GM23338 (cell line): ENCODE data around the gene PDGFC. TPM values are rescaled to one million over a fixed set of nuclear protein-coding genes. Genes with fewer than 3 reads are reported as not detected.

Source experiments
- ATAC-seq: fragments of 200-7000 bp; cut with Tn5 transposase; 3 replicates; pipeline ENCODE4 v1.9.1; 2020
- DNase-seq: peaks from one replicate; pipeline ENCODE4 v3.0.0-alpha.2; 2015; ENCODE audit warnings: low spot score
- H2AFZ ChIP-seq: fragments of 200-600 bp; sonication (generic); 2 replicates; pipeline ENCODE4 v1.8.0; 2016; ENCODE audit warnings: antibody characterized with exemption, mild to moderate bottlenecking, moderate library complexity
- H3F3A ChIP-seq: fragments of 200-600 bp; sonication (generic); replicated peaks from 2 replicates; pipeline ENCODE4 v1.8.0; 2017; ENCODE audit warnings: antibody characterized with exemption, mixed run types, low read depth
- H3K27ac ChIP-seq: fragments of 200-600 bp; sonication (generic); 2 replicates; pipeline ENCODE4 v1.6.1; 2016; ENCODE audit warnings: low read depth
- H3K27me3 ChIP-seq: fragments of 200-600 bp; sonication (generic); 2 replicates; pipeline ENCODE4 v1.8.0; 2016; ENCODE audit warnings: mild to moderate bottlenecking, mixed run types, moderate library complexity; ENCODE audit not compliant: insufficient read depth
- H3K36me3 ChIP-seq: fragments of 200-600 bp; sonication (generic); 2 replicates; pipeline ENCODE4 v1.8.0; 2016; ENCODE audit warnings: mild to moderate bottlenecking; ENCODE audit not compliant: insufficient read depth
- H3K4me1 ChIP-seq: fragments of 200-600 bp; sonication (generic); 2 replicates; pipeline ENCODE4 v1.8.0; 2016; ENCODE audit warnings: mild to moderate bottlenecking, moderate library complexity; ENCODE audit not compliant: insufficient read depth
- H3K4me2 ChIP-seq: fragments of 200-600 bp; sonication (generic); 2 replicates; pipeline ENCODE4 v1.7.1; 2017; ENCODE audit warnings: mixed run types
- H3K4me3 ChIP-seq: fragments of 200-600 bp; sonication (generic); 2 replicates; pipeline ENCODE4 v1.6.1; 2016; ENCODE audit warnings: mixed run types
- H3K79me2 ChIP-seq: fragments of 200-600 bp; sonication (generic); replicated peaks from 2 replicates; pipeline ENCODE4 v1.8.0; 2017; ENCODE audit warnings: mild to moderate bottlenecking; ENCODE audit not compliant: insufficient read depth
- H3K9me2 ChIP-seq: fragments of 200-600 bp; sonication (generic); 2 replicates; pipeline ENCODE4 v1.8.0; 2017; ENCODE audit not compliant: insufficient read depth
- H4K20me1 ChIP-seq: fragments of 200-600 bp; sonication (generic); replicated peaks from 2 replicates; pipeline ENCODE4 v1.8.0; 2017; ENCODE audit warnings: mild to moderate bottlenecking; ENCODE audit not compliant: insufficient read depth
- H3K27ac Mint-ChIP-seq: 2 replicates; pipeline ENCODE4 v1.8.0; 2020; ENCODE audit warnings: inconsistent platforms, mild to moderate bottlenecking, moderate library complexity, mixed read lengths
- H3K27me3 Mint-ChIP-seq: 3 replicates; pipeline ENCODE4 v1.8.0; 2022; ENCODE audit warnings: low read depth, mild to moderate bottlenecking, moderate library complexity, mixed read lengths, inconsistent platforms; ENCODE audit not compliant: insufficient read depth, poor library complexity
- H3K36me3 Mint-ChIP-seq: 3 replicates; pipeline ENCODE4 v1.8.0; 2021; ENCODE audit warnings: low read depth, mild to moderate bottlenecking, inconsistent platforms, moderate library complexity, mixed read lengths
- H3K4me1 Mint-ChIP-seq: 3 replicates; pipeline ENCODE4 v1.8.0; 2020; ENCODE audit warnings: mild to moderate bottlenecking, inconsistent platforms, mixed read lengths
- H3K4me3 Mint-ChIP-seq: 3 replicates; pipeline ENCODE4 v1.8.0; 2021; ENCODE audit warnings: moderate library complexity, mild to moderate bottlenecking, inconsistent platforms, mixed read lengths
- H3K9me3 Mint-ChIP-seq: 3 replicates; pipeline ENCODE4 v1.8.0; 2020; ENCODE audit warnings: moderate library complexity, mild to moderate bottlenecking, inconsistent platforms, mixed read lengths
- CREB1 ChIP-seq: fragments of 250-450 bp; sonication (Bioruptor Pico); IDR thresholded peaks from 2 replicates; pipeline ENCODE4 v1.5.0; 2020; ENCODE audit warnings: low read depth, mild to moderate bottlenecking, moderate library complexity
- CTCF ChIP-seq, 2 experiments: fragments of 200-600 bp in 1 of 2; sonication (generic) in 1 of 2; conservative IDR thresholded peaks; 2 replicates each; pipeline versions ENCODE4 v1.5.1 to v1.6.1; 2016 to 2017; ENCODE audit warnings: antibody characterized with exemption in 2 of 2, low read depth in 2 of 2, mild to moderate bottlenecking in 2 of 2, moderate library complexity in 1 of 2
- ETS1 ChIP-seq: IDR thresholded peaks from 2 replicates; pipeline ENCODE4 v1.6.1; 2016; ENCODE audit warnings: antibody characterized with exemption
- EZH2 ChIP-seq: fragments of 200-600 bp; sonication (generic); IDR thresholded peaks from one replicate; pipeline ENCODE4 v1.8.0; 2017; ENCODE audit warnings: antibody characterized with exemption, mild to moderate bottlenecking, low read depth; ENCODE audit not compliant: unreplicated experiment
- EZH2phosphoT487 ChIP-seq: fragments of 200-600 bp; sonication (generic); IDR thresholded peaks from one replicate; pipeline ENCODE4 v1.8.1; 2018; ENCODE audit warnings: antibody characterized with exemption; ENCODE audit not compliant: unreplicated experiment
- JUNB ChIP-seq: IDR thresholded peaks from one replicate; pipeline ENCODE4 v1.6.1; 2016; ENCODE audit warnings: antibody characterized with exemption; ENCODE audit not compliant: unreplicated experiment
- NANOG ChIP-seq: IDR thresholded peaks from 2 replicates; pipeline ENCODE4 v1.6.1; 2016; ENCODE audit warnings: antibody characterized with exemption, borderline replicate concordance
- POLR2AphosphoS5 ChIP-seq: IDR thresholded peaks from 2 replicates; pipeline ENCODE4 v1.6.1; 2016; ENCODE audit warnings: antibody characterized with exemption, low read depth
- REST ChIP-seq: IDR thresholded peaks from one replicate; pipeline ENCODE4 v1.6.1; 2018; ENCODE audit warnings: antibody characterized with exemption; ENCODE audit not compliant: unreplicated experiment
- STAT1 ChIP-seq: IDR thresholded peaks from one replicate; pipeline ENCODE4 v1.6.1; 2016; ENCODE audit warnings: antibody characterized with exemption; ENCODE audit not compliant: unreplicated experiment
- ZNF114 ChIP-seq: fragments of 250-450 bp; sonication (Bioruptor Pico); IDR thresholded peaks from 2 replicates; pipeline ENCODE4 v1.5.0; 2020; ENCODE audit warnings: mild to moderate bottlenecking, moderate library complexity
- ZNF331 ChIP-seq: fragments of 250-450 bp; sonication (Bioruptor Pico); IDR thresholded peaks from 2 replicates; pipeline ENCODE4 v1.5.0; 2020; ENCODE audit warnings: low read depth, mild to moderate bottlenecking, moderate library complexity
- ZNF462 ChIP-seq: fragments of 250-450 bp; sonication (Bioruptor Pico); IDR thresholded peaks from 2 replicates; pipeline ENCODE4 v1.5.0; 2020; ENCODE audit warnings: mild to moderate bottlenecking, moderate library complexity
- polyA plus RNA-seq: library from polyadenylated mRNA; unstranded; fragments of >200 nt; fragmentation: Nextera tagmentation; extraction: Ambion mirVana; gene quantifications from 2 replicates; pipeline ENCODE4 v1.2.1, GENCODE V29; 2016
- total RNA-seq: library from RNA; depleted of rRNA; stranded (reverse); fragments of >200 nt; shearing (Covaris generic); gene quantifications from 2 replicates; pipeline ENCODE4 v1.2.3, GENCODE V29; 2014

The PDGFC gene
- total and polyA plus RNA-seq, 2 experiments from 2014 or later: 1.3 to 3.4 TPM

- H3K27ac ChIP-seq: no peak overlapping the region
- Mint-ChIP-seq H3K9me3 (no peaks in the 10 kb centered on the region), H3K4me3 (no peak overlapping the region), H3K27ac (no peak overlapping the region), H3K36me3 (no peaks in the 10 kb centered on the region), H3K27me3 (no peaks in the 10 kb centered on the region), H3K4me1 (peaks cover 23% of the 10 kb centered on the region; the same call in 2 of the 3 replicates)
- no peak overlapping the region for H2AFZ ChIP-seq
- H3K4me3 ChIP-seq: no peak overlapping the region
- H3F3A ChIP-seq: no peaks in the 10 kb centered on the region
- H3K79me2 ChIP-seq: no peaks in the 10 kb centered on the region
- no peak for TF ChIP-seq ZNF114 (CRISPR knock-in tag)
- no peak for TF ChIP-seq CTCF (conservative IDR thresholded peaks at IDR 0.05; ENCODE audit: low read depth in 2 of 2)
- no peak for TF ChIP-seq STAT1
- no peak for TF ChIP-seq JUNB
- no peak for TF ChIP-seq CREB1 (CRISPR knock-in tag)
- TF ChIP-seq POLR2AphosphoS5: no peak
- no peak for TF ChIP-seq REST
- TF ChIP-seq ZNF331 (CRISPR knock-in tag): no peak
- no peak for TF ChIP-seq NANOG
- no peak for TF ChIP-seq ETS1
- no peak for TF ChIP-seq ZNF462 (CRISPR knock-in tag)
- TF ChIP-seq EZH2phosphoT487: no peak
- no peak for TF ChIP-seq EZH2
- DNase-seq (no peak), ATAC-seq (no peak)
- H4K20me1 ChIP-seq: no peaks in the 10 kb centered on the region
- H3K4me1 ChIP-seq: peaks cover 23% of the 10 kb centered on the region; the same call in 1 of the 2 replicates
- H3K4me2 ChIP-seq: no peak overlapping the region
- H3K9me2 ChIP-seq: no peaks in the 10 kb centered on the region
- no peaks in the 10 kb centered on the region for H3K27me3 ChIP-seq
- H3K36me3 ChIP-seq: no peaks in the 10 kb centered on the region
Measured at GRCh38 chr4:156766846-156767245, 204.8 kb downstream of the PDGFC start.
